HG03045 (cell line): Measurements from ENCODE around the gene GPC2.

ENCODE experiments used
- ATAC-seq: cut with Tn5 transposase; IDR thresholded peaks from one replicate; pipeline ENCODE4 v1.9.1; 2021; ENCODE audit warnings: mild to moderate bottlenecking, moderate library complexity; ENCODE audit not compliant: unreplicated experiment

GPC2 gene

GRCh38 chr7:100171087-100171681 is 6.0 kb downstream of the GPC2 start:
- ATAC-seq, result no peak

DNA sequence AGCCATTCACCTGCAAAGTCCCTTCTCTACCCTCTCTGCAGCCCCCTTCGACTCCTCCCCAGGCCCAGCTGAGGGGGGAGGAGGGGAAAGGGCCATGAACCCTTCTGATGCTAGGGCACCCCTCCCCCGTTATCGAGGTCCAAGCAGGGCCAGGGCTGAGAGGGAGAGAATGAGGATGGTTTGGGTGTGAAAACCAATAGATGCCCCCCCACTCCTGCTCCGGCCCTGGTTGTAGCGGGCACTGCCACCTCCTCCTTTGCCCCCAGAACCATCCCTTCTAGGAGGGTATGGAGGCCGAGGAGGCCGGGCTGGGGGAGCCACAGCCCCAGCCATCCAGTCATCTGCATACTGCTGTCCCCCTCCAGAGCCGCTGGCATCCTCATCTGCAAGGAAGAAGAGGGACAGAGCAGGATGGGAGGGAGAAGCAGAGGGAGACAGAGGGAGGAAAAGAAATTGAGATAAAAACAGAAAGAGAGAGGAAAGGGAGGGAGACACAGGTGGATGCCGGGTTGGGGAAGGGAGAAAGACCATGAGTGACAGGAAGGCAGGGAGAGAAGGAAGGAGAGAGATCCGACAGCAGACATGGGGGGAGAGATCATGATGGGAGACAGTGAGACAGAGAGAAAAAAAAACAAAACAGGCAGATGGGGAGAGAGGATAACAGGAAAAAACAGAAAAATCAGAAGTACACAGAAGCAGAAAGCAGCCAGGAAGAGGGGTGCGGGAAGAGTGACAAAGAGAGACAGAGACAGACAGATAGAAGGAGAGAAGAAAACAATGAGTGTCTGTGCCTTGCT is 6.9 kb downstream of the GPC2 start:
- no peak for ATAC-seq

GRCh38 chr7:100169147-100169850 is 7.9 kb downstream of the GPC2 start:
- ATAC-seq, result no peak

GRCh38 chr7:100167912-100168323 is 9.3 kb downstream of the GPC2 start:
- ATAC-seq, result no peak

GRCh38 chr7:100166970-100167911 is 9.9 kb downstream of the GPC2 start:
- no peak for ATAC-seq

- no peak for ATAC-seq
Observed at GRCh38 chr7:100166317-100166940, 10.8 kb downstream of the GPC2 start.

- no peak for ATAC-seq
Observed at GRCh38 chr7:100163871-100164270, 13.3 kb downstream of the GPC2 start.

- ATAC-seq, result no peak
Observed at GRCh38 chr7:100163006-100163531, 14.1 kb downstream of the GPC2 start.

- no peak for ATAC-seq
Observed at GRCh38 chr7:100160067-100160466, 17.1 kb downstream of the GPC2 start.

DNA sequence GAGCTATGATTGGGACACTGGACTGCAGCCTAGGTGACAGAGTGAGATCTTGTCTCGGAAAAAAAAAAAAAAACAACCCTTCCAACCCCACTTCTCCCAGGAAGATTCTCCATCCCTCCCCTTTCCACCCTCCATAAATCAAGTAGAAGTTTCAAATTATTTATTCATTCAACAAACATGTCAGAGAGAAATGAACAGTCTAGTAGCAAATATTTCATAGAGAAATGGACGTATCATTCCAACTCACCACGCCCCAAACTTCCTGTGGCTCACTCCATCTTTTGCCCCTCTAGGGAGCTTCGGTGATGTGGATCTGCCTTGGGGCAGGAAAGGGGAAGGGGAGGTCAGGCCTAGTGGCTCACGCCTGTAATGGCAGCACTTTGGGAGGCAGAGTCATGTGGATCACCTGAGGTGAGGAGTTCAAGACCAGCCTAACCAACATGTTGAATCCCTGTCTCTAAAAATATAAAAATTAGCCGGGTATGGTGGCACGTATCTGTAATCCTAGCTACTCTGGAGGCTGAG is 18.0 kb downstream of the GPC2 start:
- no peak for ATAC-seq

- peak; percentile 82 for ATAC-seq
Observed at GRCh38 chr7:100158229-100159098, 18.7 kb downstream of the GPC2 start, which contains the start of gene TRAPPC14. Gene TRAPPC14, minus strand, starts transcription at chr7:100158723. Its CDS starts 224 bp downstream, at chr7:100158499.

DNA sequence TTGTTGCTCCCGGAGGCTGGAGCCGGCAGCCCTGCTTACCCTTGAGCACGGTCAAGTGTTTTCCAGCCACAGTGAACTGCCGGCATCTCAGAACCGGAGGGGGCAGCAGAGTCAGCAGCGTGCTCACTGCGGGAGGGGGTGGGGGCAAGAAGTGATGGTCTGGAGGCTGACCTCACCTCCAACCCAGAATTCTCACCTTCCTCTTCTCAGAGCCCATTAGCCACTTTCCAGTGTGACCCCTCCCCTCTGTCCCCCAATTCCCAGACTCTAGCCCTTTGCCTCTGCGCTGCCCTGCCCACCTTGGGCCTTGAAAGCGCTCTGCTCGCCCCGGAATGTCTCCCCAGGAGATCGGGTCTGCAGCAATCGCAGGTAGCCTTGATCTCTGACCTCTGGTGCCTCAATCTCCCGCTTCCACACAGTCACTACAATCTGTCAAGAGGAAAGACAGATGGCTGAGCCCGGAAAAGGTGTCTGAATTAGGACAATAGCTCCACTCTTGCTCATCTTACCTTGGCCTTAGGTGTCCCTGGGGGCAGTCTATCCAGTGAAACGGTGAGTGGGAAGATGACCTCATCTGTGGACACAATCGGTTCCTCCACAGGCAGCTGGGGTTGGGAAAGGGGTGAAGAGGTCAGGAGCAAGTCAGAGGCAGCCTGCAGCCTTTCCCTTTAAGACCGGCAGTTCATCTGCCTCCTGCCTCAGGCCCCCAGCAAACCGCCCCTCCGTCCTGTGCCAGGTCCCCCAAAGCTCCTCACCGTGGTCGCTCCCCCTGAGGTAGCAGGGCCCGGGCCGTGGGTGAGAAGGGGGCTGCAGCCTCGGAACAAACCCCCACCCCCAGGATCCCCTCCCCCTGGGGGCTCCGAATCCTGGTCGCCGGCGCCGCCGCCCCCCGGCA is 19.6 kb downstream of the GPC2 start:
- ATAC-seq, result no peak

DNA sequence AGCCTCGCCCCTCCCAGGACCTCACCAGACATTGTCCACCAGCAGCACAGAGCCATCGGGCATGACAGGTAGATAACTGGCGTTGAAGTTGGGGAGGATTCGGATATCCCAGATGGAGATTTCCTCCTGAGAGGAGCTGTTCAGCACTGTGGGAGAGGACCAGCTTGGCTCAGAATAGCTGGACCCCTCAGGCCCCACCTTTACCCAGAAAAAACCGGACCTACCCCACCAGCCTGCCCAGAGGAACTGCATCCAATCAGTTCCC is 20.2 kb downstream of the GPC2 start:
- no peak for ATAC-seq

GRCh38 chr7:100156331-100157068 is 20.7 kb downstream of the GPC2 start:
- ATAC-seq, result no peak

GRCh38 chr7:100155553-100156317 is 21.4 kb downstream of the GPC2 start:
- no peak for ATAC-seq

DNA sequence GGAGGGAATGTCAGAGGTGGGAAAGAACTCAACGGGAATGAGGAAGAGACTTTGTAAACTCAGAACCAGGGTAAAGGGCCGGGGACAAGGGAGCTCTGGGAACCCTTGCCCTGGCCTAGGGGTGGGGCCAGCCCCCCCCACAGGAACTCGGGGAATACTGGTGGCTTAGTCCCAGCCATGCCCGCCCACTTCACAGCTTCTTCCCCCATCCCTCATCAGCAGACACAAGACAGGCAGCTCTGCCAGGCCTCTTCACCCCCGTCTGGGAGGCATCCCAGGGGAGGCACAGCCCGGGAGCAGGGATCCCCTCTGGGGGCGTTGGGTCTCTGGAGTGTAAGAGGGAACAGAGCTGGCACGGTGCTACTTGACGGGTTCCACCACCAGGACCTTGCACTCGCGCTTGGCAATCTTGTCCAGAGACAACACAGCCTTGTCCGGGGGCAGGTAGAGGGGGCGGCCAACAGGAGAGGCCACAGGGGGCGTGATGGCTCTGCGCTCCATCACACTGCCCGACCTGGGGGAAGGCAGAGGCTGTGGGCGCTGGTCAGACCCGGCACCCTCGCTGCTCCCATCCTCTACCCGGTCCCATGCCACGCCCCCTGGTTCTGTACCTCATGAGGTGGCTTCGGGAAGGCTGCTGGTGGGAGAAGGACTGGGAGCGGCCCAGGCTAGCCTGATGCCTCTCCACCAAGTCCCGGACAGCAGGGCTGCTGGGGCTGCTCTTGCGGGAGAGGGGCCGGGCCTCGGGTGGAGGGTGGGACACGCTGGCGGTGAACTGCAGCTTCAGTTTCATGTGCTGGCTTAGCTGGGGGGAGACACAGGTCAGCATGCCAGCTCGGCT is 22.3 kb downstream of the GPC2 start:
- ATAC-seq, result no peak
